Endothelial cell of umbilical vein (primary cell): Measurements from ENCODE around the gene C3orf20. TPM values are rescaled to one million over a fixed set of nuclear protein-coding genes. Genes with fewer than 3 reads are reported as not detected.

ENCODE experiments used
- BruUV-seq: library from RNA; stranded (reverse); fragments of 400-500 nt; replicated peaks from 2 replicates; lab custom pipeline; 2021; lab: Mats Ljungman, UMichigan
- CTCF ChIA-PET: fragments of 300-600, 350-600 bp; sonication (Branson Sonifier 250); formaldehyde crosslinking; loops from one replicate; lab custom pipeline; 2021; ENCODE audit warnings: antibody characterized with exemption, inconsistent platforms; lab: Charles Lee
- POLR2A ChIA-PET: fragments of 300-600, 350-600 bp; sonication (Branson Sonifier 250); formaldehyde crosslinking; loops from one replicate; lab custom pipeline; 2021; ENCODE audit warnings: antibody characterized with exemption, inconsistent platforms; lab: Charles Lee
- DNase-seq: peaks from one replicate; pipeline ENCODE4 v3.0.0-alpha.2; 2011; ENCODE audit warnings: low read depth, low spot score
- FAIRE-seq: peaks from 2 replicates; lab custom pipeline; 2011; peaks lifted over from hg19 to GRCh38; lab: Jason Lieb, UNC
- H2AFZ ChIP-seq: 2 replicates; pipeline ENCODE4 v1.6.0; 2012; ENCODE audit warnings: low read depth, low read length, control low read depth, inconsistent platforms
- H3K27ac ChIP-seq: 2 replicates; pipeline ENCODE4 v1.5.1; 2011; ENCODE audit warnings: low read depth, mild to moderate bottlenecking, control low read depth, low read length, moderate library complexity; ENCODE audit not compliant: insufficient read depth
- H3K27me3 ChIP-seq, 2 experiments: 2 replicates each; pipeline versions ENCODE4 v1.6.0 to v1.6.1; 2011; ENCODE audit warnings: low read length in 2 of 2, mixed read lengths in 1 of 2; ENCODE audit not compliant: control insufficient read depth in 2 of 2, insufficient read depth in 2 of 2
- H3K36me3 ChIP-seq, 2 experiments: 2 replicates in 1 of 2; 3 replicates in 1 of 2; pipeline ENCODE4 v1.5.1; 2011; ENCODE audit warnings: low read length in 2 of 2, mild to moderate bottlenecking in 1 of 2, moderate library complexity in 1 of 2; ENCODE audit not compliant: control insufficient read depth in 2 of 2, insufficient read depth in 2 of 2; ENCODE audit errors: extremely low read depth in 1 of 2
- H3K4me1 ChIP-seq: 3 replicates; pipeline ENCODE4 v1.5.1; 2011; ENCODE audit warnings: mild to moderate bottlenecking, low read length; ENCODE audit not compliant: control insufficient read depth, insufficient read depth; ENCODE audit errors: extremely low read depth
- H3K4me2 ChIP-seq: 2 replicates; pipeline ENCODE4 v1.6.1; 2011; ENCODE audit warnings: low read length, control low read depth, mixed read lengths; ENCODE audit not compliant: insufficient read depth
- H3K4me3 ChIP-seq, 3 experiments: fragments of 200-600 bp in 1 of 3; sonication (generic), shearing (Covaris generic) in 1 of 3; replicated peaks in 1 of 3; 2 replicates each; pipeline ENCODE4 v1.5.1; 2011 to 2016; ENCODE audit warnings: control low read depth in 3 of 3, low read length in 3 of 3, mild to moderate bottlenecking in 2 of 3, inconsistent platforms in 1 of 3, low read depth in 1 of 3, moderate library complexity in 1 of 3; ENCODE audit not compliant: insufficient read depth in 1 of 3
- H3K79me2 ChIP-seq: 2 replicates; pipeline ENCODE4 v1.6.0; 2012; ENCODE audit warnings: low read length, inconsistent platforms; ENCODE audit not compliant: control insufficient read depth, insufficient read depth
- H3K9ac ChIP-seq: replicated peaks from 2 replicates; pipeline ENCODE3; 2011; ENCODE audit warnings: low read length, control low read depth; ENCODE audit not compliant: insufficient read depth; ENCODE audit errors: extremely low read depth
- H3K9me1 ChIP-seq: replicated peaks from 3 replicates; pipeline ENCODE4 v1.6.0; 2011; ENCODE audit warnings: mild to moderate bottlenecking, low read length; ENCODE audit not compliant: control insufficient read depth, insufficient read depth; ENCODE audit errors: extremely low read depth
- H3K9me3 ChIP-seq: replicated peaks from 2 replicates; pipeline ENCODE4 v1.5.1; 2012; ENCODE audit warnings: low read length, inconsistent platforms; ENCODE audit not compliant: control insufficient read depth, insufficient read depth
- H4K20me1 ChIP-seq: replicated peaks from 2 replicates; pipeline ENCODE3; 2011; ENCODE audit warnings: mild to moderate bottlenecking, low read length; ENCODE audit not compliant: control insufficient read depth, insufficient read depth; ENCODE audit errors: extremely low read depth
- CTCF ChIP-seq, 2 donors: IDR thresholded peaks; 1 replicate in 1 of 2; 2 replicates in 1 of 2; pipeline ENCODE4 v1.5.1; 2011; ENCODE audit warnings: low read length in 2 of 2, mild to moderate bottlenecking in 2 of 2, moderate library complexity in 2 of 2, control low read depth in 1 of 2, inconsistent platforms in 1 of 2, low read depth in 1 of 2; ENCODE audit not compliant: insufficient read depth in 1 of 2; ENCODE audit errors: extremely low read depth in 1 of 2
- EZH2 ChIP-seq: IDR thresholded peaks from 2 replicates; pipeline ENCODE4 v1.6.1; 2012; ENCODE audit warnings: borderline replicate concordance, low read depth, mild to moderate bottlenecking, moderate library complexity, low read length, inconsistent platforms; ENCODE audit not compliant: severe bottlenecking
- FOS ChIP-seq: IDR thresholded peaks from 2 replicates; pipeline ENCODE4 v1.6.1; 2011; ENCODE audit warnings: mild to moderate bottlenecking, low read length, moderate library complexity, borderline replicate concordance; ENCODE audit not compliant: insufficient read depth
- GATA2 ChIP-seq: IDR thresholded peaks from 2 replicates; pipeline ENCODE4 v1.7.0; 2011; ENCODE audit warnings: low read depth, mild to moderate bottlenecking, moderate library complexity, mixed read lengths, low read length; ENCODE audit not compliant: insufficient read length, insufficient read depth
- JUN ChIP-seq: IDR thresholded peaks from 2 replicates; pipeline ENCODE4 v1.6.1; 2011; ENCODE audit warnings: borderline replicate concordance, low read depth; ENCODE audit not compliant: insufficient read length, insufficient read depth
- MAX ChIP-seq: IDR thresholded peaks from 2 replicates; pipeline ENCODE4 v1.6.1; 2011; ENCODE audit not compliant: insufficient read depth, insufficient read length
- MYC ChIP-seq: IDR thresholded peaks from one replicate; pipeline ENCODE4 v1.6.1; 2011; ENCODE audit warnings: mild to moderate bottlenecking, low read depth, low read length
- POLR2A ChIP-seq: IDR thresholded peaks from 2 replicates; pipeline ENCODE4 v1.6.1; 2012; ENCODE audit warnings: low read depth, mild to moderate bottlenecking, control low read depth, low read length
- POLR2AphosphoS5 ChIP-seq: IDR thresholded peaks from 2 replicates; pipeline ENCODE4 v1.6.1; 2012; ENCODE audit warnings: low read depth, mild to moderate bottlenecking, control low read depth, low read length, moderate library complexity; ENCODE audit not compliant: insufficient read depth
- dilution Hi-C: fragments of 300-500 bp; cut with MboI; formaldehyde crosslinking; loops from one replicate; pipeline ENCODE4 v1.15.0; 2019; ENCODE audit warnings: low sequenced_read_pairs; ENCODE audit not compliant: extremely low pct_ligation_motif_present
- intact Hi-C: fragments of 100-400 bp; cut with micrococcal nuclease; formaldehyde crosslinking; loops from one replicate; pipeline ENCODE4 v1.10.0; 2022
- polyA plus RNA-seq, 4 experiments: library from polyadenylated mRNA; depleted of rRNA in 3 of 4; stranded (reverse) in 3 of 4; unstranded in 1 of 4; fragments of >200 nt; gene quantifications; 2 replicates each; pipeline versions ENCODE4 v1.2.1 to v1.2.3, GENCODE V29; 2011 to 2012; ENCODE audit warnings: missing spikeins in 1 of 4
- total RNA-seq: library from RNA; stranded (reverse); gene quantifications from 2 replicates; pipeline ENCODE4 v1.2.3, GENCODE V29; 2021

Gene C3orf20
- total and polyA plus RNA-seq, 2 donors (not counting 3 experiments of a cell fraction or from before 2014, with no cell fraction given): not detected

DNA sequence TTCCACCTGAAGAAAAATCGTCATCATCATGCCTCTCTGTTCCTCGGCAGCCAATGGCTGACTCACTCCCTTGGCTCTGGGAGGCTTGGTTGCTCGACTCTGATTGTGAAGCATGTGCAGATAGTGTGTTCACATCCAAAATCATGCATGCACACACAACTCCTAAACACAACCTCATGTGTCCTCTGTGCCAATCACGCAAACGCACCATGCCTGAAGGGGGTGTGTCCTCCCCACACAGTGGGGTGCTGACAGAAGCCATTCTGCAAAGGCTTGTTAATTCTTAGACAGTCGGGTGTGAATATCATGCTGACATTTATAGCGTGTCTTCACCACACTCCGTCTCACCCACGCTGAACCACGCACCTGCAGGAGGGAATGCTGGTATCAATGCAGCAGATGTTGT is 34.8 kb upstream of the C3orf20 start:
- BruUV-seq: no TSS peak
- Histone ChIP-seq H3K4me2 (no peak overlapping the region), H3K9me3 (no peaks in the 10 kb centered on the region), H2AFZ (no peak overlapping the region), H3K27me3 (peaks cover 10 to 14% of the 10 kb centered on the region in 2 experiments), H3K27ac (no peak overlapping the region), H3K9ac (no peak overlapping the region), H3K4me3 (no peak overlapping the region), H4K20me1 (no peaks in the 10 kb centered on the region), H3K36me3 (no peaks in the 10 kb centered on the region), H3K4me1 (peaks cover 6% of the 10 kb centered on the region), H3K9me1 (no peaks in the 10 kb centered on the region), H3K79me2 (no peaks in the 10 kb centered on the region)
- dilution Hi-C loops (no loop called here), intact Hi-C loops (no loop called here)
- TF ChIP-seq MYC (no peak), GATA2 (no peak), POLR2A (no peak), FOS (no peak), POLR2AphosphoS5 (no peak), JUN (no peak), CTCF (IDR thresholded peaks at IDR 0.05; ENCODE audit: extremely low read depth in 1 of 2, insufficient read depth in 1 of 2, low read depth in 1 of 2, low read length in 2 of 2) (no peak), MAX (no peak), EZH2 (no peak)
- FAIRE-seq: no peak
- ChIA-PET CTCF (no interaction called here), POLR2A (no interaction called here)
- DNase-seq: no peak
